NCI-H2081 treated with DMSO at 0.1 percent for 48 hours (cell line): ENCODE data around the gene COG7.
"Not testable (repeated sequence)": the region's sequence is repeated elsewhere in the genome, so short reads cannot be mapped to it uniquely, and the experiment has no call there.

Source experiments
- DNase-seq: peaks from one replicate; lab custom pipeline; 2025; lab: John Stamatoyannopoulos, UW

COG7 gene

DNA sequence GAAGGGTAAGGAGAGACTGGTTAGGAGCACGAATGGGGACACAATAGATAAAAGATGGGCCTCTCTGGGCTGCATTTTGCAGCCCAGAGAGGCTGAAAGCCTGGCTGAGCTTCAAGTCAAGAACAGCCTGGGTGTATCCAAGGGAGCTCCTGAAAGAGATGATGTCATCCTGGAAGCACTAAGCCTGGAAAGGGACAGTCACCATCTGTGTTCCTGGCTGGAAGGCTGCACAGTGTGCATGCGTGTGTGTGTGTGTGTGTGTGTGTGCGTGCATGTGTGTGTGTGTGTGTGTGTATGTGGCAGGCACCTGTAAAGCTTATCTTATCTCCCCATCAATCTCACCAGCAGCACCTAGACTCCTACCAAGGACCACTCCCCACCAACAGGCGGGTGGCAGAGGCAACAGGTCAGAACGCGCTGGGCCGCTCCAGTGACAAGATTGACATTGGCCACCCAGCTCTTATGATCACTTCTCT is 44.1 kb downstream of the COG7 start:
- DNase-seq: no peak

DNA sequence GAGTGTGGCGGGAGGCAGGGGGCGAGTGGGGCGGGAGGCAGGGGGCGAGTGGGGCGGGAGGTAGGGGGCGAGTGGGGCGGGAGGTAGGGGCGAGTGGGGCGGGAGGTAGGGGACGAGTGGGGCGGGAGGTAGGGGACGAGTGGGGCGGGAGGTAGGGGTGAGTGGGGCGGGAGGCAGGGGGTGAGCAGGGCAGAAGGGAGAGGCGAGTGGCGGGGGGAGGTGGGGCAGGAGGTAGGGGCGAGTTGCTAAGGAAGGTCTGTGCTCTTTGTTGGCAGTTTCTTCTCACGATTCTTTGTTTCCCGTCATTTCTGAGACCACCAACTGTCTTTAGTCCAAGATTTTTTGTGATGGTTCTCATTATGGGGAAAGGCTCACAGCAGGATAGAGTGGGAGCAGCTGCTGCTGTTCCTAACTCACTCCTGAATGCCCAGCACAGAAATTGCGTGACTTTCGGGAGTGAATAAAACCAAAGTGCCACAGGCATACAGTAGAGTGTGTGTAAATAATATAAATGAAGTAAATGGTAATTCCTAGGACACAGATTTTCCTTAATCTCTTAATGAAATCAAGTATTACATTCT is 44.7 kb downstream of the COG7 start:
- DNase-seq: no peak

DNA sequence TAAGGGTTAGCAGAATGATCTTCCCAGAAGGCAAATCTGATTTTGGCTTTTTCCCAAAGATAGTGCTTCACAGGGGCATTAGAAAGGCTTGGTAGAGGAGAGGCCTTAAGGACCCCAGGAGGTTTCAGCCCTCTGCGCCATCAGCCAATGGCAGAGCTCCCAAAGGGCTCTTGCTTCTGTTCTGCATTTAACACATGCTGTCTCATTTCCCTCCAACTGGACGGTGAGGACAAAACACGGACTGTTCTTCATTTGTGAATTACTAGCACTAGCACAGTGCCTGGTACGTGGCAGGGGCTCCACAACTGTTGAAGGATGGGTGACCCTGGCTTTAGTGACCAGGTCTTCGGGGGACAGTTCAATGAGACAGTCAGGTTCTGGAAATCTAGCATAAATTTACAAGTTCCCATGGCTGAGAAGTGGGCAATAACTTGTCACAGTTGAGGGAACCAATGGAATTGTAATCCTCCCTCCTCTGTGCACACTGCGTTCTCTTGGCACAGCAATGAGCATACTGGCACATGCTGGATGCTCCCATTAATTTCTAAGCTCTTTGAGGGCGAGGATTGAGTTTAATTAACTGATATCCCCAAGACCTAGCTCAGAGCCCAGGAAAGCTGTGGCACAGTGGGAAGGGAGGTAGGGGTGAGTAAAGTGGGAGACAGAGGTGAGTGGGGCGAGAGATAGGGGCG is 45.4 kb downstream of the COG7 start:
- DNase-seq: no peak

DNA sequence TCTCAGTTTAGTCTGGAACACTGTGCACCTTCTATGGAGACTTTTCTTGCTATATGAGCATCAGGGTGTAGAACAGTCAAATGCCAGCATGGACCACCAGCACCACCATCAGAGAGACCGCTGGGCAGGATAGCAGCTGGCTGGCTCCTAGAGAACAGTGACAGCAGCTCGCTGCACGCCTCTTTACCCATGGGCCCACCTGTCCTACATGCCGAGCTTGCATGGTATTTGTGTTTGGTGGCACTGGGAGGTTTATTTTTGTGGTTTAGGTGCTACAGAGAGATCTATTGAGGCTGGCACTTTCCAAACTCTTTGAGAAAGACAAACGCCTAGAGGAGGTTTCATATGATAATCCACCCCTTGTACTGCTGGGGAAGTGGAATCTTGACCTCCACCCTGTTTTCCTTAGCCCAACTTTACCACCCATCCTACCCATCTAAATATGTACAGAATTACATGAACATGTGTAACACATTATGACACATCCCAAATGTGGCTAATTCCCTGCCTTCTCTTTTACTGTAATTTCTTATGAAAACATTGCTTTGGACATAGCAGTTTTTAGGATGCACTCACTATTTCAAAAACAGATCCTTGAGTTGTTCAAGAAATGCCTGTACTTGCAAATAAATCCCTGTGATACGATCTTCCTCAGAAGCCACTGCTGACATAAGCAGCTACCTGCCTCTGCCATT is 46.3 kb downstream of the COG7 start:
- DNase-seq: no peak

DNA sequence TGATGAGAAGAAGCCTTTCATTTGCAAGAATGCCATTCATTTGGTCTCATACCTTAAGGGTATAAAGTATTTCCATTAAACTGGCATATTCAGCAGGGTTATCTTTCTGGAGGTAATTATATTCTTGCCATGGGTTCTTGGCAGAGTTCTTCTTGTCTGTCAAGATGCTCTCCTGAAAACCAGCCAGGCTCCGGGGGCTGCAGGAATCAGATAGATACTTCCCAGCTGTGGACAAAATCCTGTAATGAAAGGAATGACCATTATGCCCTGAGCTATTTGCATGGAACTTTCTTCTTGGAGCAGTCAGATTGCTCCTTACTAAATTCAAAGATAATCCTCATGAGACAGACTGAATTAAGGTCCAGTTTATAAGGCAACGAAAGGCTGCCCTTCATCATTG is 47.0 kb downstream of the COG7 start:
- DNase-seq: no peak

DNA sequence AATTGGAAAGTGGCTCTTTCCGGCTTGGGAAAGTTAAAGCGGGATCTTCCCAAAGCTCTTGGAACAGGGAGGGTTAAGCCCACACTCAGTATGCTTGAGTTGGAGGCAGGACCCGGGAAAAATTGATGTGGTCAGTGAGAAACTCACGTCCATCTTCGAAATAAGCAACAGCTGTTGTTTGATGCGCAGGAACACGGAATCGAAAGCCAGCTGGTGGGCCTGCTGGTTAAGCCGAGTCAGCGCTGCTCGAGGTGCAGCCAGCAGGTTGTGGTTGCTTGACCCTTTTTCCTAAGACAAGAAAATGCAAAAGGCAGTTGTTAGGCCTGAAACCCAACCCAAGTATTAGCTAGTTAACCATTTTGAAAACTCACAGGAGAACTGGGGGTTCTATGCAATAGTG is 49.4 kb downstream of the COG7 start:
- no peak for DNase-seq

DNA sequence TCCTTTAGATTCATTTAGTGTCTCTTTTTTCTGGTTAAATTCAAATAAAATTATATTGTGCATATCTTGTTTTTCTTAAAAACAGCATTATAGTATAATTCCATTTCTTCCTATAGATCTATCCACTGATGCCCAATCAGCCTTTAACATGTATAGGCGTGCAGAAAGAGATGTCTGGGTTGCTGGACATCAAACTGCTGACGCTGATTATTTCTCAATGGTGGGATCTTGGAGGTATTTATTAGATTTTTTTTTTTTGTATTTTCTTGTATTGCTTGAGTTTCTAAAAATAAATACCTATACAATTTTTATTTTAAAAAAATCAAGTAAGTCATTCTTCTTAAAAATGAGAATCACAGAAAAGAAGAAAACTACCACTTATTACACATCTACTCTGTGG is 50.9 kb downstream of the COG7 start:
- DNase-seq: no peak

DNA sequence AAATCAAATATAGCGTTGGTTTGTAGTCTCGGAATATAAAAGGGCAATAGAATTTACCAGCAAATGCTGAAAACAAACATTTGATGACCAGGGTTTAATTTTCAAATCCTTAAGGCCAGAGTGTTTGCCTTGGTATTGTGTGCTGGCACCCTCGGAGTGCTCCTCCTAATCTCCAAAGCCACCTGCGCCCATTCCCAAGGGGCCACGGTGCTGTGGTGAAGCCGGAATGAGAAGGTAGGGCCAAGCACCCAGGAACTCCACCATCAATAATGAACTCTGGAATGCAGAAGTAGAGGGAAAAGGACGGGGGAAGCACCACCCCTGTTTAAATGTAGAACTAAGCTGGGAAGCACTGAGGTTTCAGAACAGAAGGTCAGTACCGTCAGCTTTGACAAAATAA is 51.9 kb downstream of the COG7 start:
- no peak for DNase-seq

DNA sequence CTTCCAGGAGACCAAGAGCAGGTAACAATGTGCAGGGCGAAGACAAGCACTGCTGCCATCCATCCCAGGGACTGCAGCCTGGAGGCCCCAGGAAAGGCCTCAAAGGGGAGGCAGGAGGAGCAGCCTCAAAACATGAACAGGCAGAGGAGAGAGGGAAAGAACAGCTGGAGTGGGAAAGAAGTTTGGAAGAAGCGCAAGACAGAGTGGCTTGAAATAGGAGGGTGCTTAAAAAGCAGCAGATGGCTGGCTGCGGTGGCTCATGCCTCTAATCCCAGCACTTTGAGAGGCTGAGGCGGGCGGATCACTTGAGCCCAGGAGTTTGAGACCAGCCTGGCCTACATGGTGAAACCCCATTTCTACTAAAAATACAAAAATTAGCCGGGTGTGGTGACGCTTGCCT is 52.5 kb downstream of the COG7 start:
- not testable (repeated sequence) for DNase-seq

DNA sequence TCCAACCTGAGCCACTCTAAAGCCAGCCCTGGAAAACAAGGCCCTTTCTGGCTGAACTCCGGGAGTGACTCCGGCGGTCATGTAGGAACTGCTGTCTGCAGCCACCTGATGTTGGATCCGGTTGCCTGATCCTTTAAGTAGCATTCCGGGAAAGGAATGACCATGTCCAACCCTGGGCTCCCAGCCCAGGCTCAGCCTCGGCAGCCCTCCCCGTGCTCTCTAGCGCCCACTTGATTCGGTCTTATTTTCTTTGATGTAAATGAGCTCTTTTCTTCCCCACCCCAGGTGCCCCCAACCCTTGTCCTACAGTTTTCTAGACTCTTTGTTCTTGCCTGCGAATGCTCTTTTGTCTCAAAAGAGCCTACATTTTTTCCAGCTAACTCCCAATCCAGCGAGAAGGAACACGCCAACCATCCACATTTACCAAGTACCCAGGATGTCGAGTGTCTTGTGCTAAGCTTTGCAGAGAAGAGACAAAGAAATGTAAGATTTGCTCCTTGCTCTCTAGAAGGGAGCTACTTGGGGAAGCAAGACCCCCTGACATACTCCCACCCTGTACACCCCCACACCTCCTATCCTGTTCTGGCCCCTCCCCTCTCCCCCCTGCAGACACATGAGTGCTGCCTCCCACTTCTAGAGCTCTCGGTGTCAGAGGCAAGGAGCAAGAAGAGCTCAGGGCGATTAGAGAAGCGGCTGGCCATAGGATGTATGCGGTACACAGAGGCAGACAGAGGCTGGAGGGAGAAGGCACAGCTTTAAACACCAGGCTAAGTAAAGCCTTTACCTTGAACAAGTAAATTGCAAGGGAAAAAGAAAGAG is 53.8 kb downstream of the COG7 start:
- no peak for DNase-seq

DNA sequence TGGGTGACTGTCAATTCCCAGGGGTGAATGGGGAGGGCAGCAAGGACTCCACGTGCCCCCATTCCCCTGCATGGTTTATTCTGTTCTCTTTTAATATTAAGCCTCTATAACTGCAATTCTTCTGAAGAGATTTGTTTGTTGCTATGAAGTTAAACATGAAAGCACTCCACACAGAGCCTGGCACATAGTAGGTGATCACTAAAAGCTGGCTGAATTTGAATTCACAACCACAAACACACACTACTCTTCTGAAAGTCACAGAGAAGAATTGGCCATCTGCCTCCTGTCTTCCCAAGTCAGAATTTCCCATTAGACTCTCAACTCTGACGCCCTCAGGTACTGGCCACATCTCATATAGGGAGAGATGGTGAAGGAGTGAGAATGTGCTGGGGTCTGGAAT is 55.5 kb downstream of the COG7 start:
- DNase-seq: no peak

DNA sequence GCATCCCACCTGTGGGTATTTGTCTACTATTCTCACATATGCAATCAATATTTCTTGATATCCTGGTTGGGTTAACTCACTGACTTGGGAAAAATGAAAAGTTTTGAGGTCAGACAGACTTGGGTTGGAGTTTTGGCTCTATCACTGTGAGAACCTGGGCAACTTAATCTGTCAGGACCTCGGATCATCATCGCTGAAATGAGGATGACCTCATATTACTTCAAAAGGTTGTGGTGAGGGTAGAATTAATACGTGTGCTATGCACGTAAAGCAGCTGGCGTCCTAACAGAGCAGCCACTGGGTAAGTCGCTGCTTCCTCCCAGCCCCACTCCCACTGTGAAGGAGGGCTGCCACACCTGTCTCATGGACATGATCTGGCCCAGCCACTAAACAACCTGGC is 57.3 kb downstream of the COG7 start:
- DNase-seq: no peak

DNA sequence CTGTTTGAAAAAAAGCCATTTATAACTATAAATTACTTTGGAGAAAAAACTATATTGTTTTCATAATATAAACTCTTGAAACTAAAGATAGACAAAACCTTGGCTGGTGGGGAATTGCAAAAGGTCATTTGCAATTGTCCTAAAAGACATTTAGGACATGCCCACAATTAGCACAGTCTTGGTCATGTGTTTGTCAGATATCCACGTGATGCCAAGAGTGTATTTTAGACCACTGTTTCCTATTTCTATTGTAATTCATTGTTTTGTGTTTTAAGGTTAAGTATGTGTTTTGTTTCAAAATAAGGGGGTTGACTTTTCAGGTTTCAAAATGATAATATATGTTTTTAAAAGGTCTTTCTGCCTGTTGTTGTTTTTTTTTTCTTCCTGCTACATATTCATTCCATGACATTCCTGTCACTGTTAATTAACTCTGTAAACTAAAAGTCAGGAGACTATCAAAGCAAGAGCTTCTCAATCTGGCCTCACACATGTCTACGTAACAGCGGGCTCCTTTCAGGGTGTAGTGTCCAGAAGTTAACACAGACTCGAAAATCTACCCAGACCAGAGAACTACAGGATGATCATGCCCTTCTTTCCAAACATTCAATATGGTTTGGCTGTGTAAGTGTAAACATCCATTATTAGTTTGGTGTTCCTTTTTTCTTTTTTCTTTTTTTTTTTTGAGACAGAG is 58.7 kb downstream of the COG7 start:
- DNase-seq: no peak

DNA sequence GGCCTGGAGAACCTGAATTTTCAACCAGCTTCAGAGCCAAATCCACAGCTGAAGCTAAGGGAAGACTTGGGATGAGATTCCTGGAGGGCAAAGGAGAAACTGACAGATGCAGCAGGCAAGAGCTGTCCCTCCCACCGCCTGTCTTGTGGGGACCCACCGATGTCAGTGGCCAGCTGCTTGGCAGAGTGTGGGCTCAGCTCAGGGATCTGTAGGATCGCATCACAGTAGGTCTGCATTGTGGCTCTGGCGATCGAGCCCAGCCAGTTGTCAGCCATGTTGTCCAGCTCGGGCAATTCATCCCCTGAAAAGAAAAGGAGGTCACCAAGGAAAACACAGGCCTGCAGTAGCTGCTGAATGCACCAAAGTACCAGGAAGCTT is 60.8 kb downstream of the COG7 start:
- DNase-seq: no peak

DNA sequence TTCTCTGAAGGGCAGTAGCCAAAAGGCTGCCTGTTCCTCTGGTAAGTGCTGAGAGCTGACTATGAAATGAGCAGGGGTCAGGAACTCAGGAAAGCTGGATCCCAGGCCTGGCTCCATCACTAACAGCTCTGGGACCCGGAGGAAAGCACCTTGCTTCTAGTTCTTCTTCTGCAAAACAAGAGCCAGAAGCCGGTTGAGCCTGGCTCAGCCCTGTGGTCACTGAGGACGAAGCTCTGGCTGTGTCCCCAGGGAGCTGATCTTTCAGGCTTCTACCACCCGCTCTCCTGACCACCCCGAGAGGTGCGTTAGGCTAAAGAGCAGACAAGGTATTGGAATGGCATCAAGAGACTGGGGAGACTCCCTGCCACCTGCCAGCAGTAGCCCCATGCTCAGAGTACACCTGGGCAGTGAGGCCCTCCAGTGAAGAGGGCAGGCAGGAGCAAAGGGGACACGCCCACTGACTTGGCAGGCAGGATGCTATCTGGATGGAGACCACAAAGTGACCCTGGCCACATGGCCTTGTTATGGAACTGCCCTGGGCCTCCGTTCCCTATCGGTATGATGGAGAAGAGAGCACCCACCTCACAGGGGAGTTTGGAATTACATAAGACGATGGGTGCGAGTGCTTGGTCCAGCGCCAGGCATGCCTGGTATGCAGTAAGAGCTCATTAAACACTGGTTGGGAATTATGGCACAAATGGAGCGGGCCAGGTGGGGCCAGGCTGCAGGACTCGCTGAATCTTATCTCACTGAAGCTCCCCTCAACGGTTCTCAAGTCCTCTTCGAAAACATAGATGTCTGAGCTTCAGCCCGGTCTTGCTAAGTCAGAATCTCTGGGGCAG is 61.4 kb downstream of the COG7 start:
- DNase-seq: no peak

DNA sequence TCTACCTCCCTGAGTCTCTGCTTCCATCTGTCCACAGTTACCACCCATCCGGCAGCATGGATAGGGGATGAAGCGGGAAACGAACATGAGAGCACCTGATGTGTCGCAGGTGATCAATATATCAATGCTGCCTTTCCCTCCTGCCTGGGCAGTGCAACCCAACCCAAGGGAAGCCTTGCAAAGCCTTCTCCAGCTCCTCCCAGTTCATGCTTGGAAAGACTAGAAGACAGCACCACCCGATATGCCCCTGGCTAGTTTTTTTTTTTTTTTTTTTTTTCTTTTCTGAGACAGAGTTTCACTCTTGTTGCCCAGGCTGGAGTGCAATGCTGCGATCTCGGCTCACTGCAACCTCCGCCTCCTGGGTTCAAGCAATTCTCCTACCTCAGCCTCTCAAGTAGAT is 63.1 kb downstream of the COG7 start:
- DNase-seq: not testable (repeated sequence)

DNA sequence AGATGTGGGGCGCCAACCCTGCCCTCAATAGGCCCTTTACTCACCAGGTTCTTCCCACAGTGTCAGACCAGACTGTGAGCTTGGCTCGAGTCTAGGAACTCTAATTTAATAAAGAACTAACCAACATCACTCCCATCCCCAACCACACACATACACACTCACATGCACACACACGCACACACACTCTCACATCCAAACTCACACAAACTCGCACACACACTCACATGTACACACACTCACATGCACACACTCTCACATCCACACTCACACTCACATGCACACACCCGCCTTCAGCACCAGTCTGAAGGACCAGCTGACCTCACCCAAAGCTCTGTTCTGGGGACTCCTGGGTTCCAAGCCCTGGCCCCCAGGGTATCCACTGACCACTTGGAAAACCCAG is 63.8 kb downstream of the COG7 start:
- no peak for DNase-seq

DNA sequence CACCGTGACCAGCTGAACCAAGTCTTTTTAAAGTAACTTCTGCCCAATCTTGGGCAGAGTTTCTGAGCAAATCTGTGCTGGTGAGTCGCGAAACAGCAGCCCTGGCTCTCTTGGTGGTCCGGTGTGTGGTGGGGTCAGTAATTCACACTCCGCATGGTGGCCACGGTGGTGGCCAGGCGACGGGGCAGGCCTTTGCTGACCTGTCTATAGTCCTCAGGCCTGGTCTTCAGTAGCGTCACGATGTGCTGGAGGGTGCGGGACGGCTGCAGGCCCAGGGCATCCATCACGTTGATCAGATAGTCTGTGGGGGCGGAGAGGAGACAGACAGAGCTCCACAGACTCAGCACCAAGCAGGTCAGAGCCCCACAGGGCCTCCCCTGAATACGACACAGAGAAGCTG is 64.2 kb downstream of the COG7 start:
- DNase-seq: no peak

DNA sequence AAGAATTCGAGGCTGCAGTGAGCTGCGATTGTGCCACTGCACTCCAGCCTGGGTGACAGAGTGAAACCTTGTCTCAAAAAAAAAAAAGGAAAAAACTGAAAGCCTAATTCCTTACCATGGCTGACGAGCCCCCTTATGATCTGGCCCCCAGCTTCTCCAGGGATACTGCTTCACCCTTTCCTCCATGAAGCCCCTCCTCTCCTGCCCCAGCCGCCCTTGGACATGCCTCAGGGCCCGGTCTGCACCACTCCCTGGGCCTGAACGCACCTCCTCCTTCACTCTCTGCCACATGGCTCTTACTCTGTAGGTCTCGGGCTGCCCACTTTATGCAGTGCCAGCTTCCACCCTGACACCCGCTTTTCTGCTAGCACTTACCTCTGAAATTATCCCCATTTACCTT is 65.3 kb downstream of the COG7 start:
- no peak for DNase-seq

DNA sequence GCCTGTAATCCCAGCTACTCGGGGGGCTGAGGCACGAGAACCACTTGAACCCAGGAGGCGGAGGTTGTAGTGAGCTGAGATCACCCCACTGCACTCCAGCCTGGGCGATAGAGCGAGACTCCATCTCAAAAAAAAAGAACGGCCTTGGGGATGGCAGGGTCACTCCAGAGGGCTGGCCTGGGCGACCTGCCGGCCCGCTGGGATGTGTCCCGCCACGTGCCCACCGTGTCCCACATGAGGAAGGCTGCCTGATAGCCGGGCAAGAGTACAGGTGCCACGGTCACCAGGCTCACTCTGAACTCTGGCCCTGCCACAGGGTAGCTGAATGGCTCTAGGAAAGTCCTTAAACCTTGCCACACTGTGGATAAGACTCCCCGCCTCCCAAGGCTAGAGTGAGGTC is 67.5 kb downstream of the COG7 start:
- DNase-seq: no peak

DNA sequence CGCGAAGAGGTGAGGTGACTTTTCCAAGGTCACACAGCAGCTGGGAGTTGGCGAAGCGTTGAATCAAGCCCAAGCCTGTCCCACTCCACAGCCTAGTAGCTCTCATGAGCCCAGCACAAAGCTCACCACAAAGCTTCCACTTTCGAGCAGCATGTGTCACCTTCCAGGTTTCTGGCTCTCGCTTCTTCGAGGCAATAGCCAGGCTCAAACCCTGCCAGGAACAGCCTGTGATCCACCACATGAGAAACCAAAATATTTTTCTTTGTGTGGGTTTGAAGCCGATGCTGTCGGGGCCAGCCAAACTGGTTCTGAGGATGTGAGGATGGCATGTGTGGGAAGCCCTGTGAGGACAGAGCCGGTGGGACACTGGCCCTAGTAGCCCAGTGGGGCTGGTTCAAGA is 68.1 kb downstream of the COG7 start:
- no peak for DNase-seq
